SK-N-SH (cell line): ENCODE results near the gene POLN. TPM values are rescaled to one million over a fixed set of nuclear protein-coding genes. Genes with fewer than 3 reads are reported as not detected.

Source experiments
- CTCF ChIA-PET: fragments of 300-600, 350-600 bp; formaldehyde crosslinking; extraction: SDS; loops from one replicate; lab custom pipeline; 2021; lab: Yijun Ruan, JAX
- POLR2A ChIA-PET: fragments of 350-600 bp; sonication (Branson Sonifier 250); formaldehyde crosslinking; extraction: SDS; loops from one replicate; lab custom pipeline; 2020; ENCODE audit warnings: antibody characterized with exemption, inconsistent platforms; lab: Yijun Ruan, JAX
- DNase-seq: peaks from one replicate; pipeline ENCODE4 v3.0.0; 2012
- H2AFZ ChIP-seq: fragments of 200-600 bp; sonication (generic); 2 replicates; pipeline ENCODE4 v1.8.1; 2016; ENCODE audit warnings: antibody characterized with exemption, mild to moderate bottlenecking, low read depth
- H3F3A ChIP-seq: fragments of 200-600 bp; sonication (generic); replicated peaks from 2 replicates; pipeline ENCODE3; 2016; ENCODE audit warnings: antibody characterized with exemption, mild to moderate bottlenecking; ENCODE audit not compliant: insufficient read depth
- H3K27ac ChIP-seq, 2 experiments: fragments of 200-500 bp in 1 of 2; fragments of 200-600 bp in 1 of 2; sonication (Bioruptor generic) in 1 of 2; sonication (generic), shearing (Covaris generic) in 1 of 2; 2 replicates each; pipeline versions ENCODE4 v1.5.1 to v1.6.1; 2014 to 2016; ENCODE audit warnings: low read depth in 2 of 2, inconsistent platforms in 1 of 2, low read length in 1 of 2, mild to moderate bottlenecking in 1 of 2, mixed read lengths in 1 of 2
- H3K27me3 ChIP-seq: fragments of 200-600 bp; sonication (generic), shearing (Covaris generic); 2 replicates; pipeline ENCODE4 v1.6.1; 2016; ENCODE audit warnings: mixed run types; ENCODE audit not compliant: insufficient read depth
- H3K36me3 ChIP-seq, 2 experiments: fragments of 200-500 bp in 1 of 2; fragments of 200-600 bp in 1 of 2; sonication (Bioruptor generic) in 1 of 2; sonication (generic) in 1 of 2; replicated peaks in 1 of 2; 2 replicates each; pipeline versions ENCODE3 to v1.5.1; 2014 to 2016; ENCODE audit warnings: low read length in 1 of 2, mild to moderate bottlenecking in 1 of 2; ENCODE audit not compliant: insufficient read depth in 2 of 2, control insufficient read depth in 1 of 2
- H3K4me1 ChIP-seq, 2 experiments: fragments of 200-500 bp in 1 of 2; fragments of 200-600 bp in 1 of 2; sonication (Bioruptor generic) in 1 of 2; sonication (generic), shearing (Covaris generic) in 1 of 2; 2 replicates each; pipeline versions ENCODE4 v1.5.1 to v1.6.1; 2014 to 2016; ENCODE audit warnings: low read depth in 1 of 2, low read length in 1 of 2, mixed run types in 1 of 2; ENCODE audit not compliant: insufficient read depth in 2 of 2, control insufficient read depth in 1 of 2
- H3K4me2 ChIP-seq: fragments of 200-600 bp; sonication (generic), shearing (Covaris generic); 2 replicates; pipeline ENCODE4 v1.6.1; 2017; ENCODE audit warnings: mixed run types
- H3K4me3 ChIP-seq, 2 experiments: fragments of 200-500 bp in 1 of 2; fragments of 200-600 bp in 1 of 2; sonication (Bioruptor generic) in 1 of 2; sonication (generic), shearing (Covaris generic) in 1 of 2; 2 replicates each; pipeline versions ENCODE4 v1.5.1 to v1.8.1; 2014 to 2016; ENCODE audit warnings: low read depth in 2 of 2, inconsistent platforms in 1 of 2, low read length in 1 of 2, mild to moderate bottlenecking in 1 of 2, mixed read lengths in 1 of 2, moderate library complexity in 1 of 2
- H3K79me2 ChIP-seq: fragments of 200-600 bp; sonication (generic); 2 replicates; pipeline ENCODE4 v1.8.1; 2017; ENCODE audit warnings: mild to moderate bottlenecking; ENCODE audit not compliant: insufficient read depth
- H3K9ac ChIP-seq: fragments of 200-600 bp; sonication (generic); 2 replicates; pipeline ENCODE4 v1.6.1; 2017; ENCODE audit warnings: mixed run types
- H3K9me2 ChIP-seq: fragments of 200-600 bp; sonication (generic); 2 replicates; pipeline ENCODE4 v1.6.1; 2017; ENCODE audit warnings: mixed run types
- H3K9me3 ChIP-seq: fragments of 200-600 bp; sonication (generic); 2 replicates; pipeline ENCODE4 v1.6.1; 2017; ENCODE audit warnings: mixed run types, mild to moderate bottlenecking, moderate library complexity
- H4K20me1 ChIP-seq: fragments of 200-600 bp; sonication (generic); 2 replicates; pipeline ENCODE4 v1.6.1; 2017; ENCODE audit warnings: mild to moderate bottlenecking, mixed run types; ENCODE audit not compliant: insufficient read depth
- MEF2A ChIP-seq: IDR thresholded peaks from 2 replicates; pipeline ENCODE4 v1.4.0; 2012; ENCODE audit warnings: low read depth, borderline replicate concordance
- NFIC ChIP-seq: IDR thresholded peaks from 2 replicates; pipeline ENCODE4 v1.4.0; 2012; ENCODE audit warnings: borderline replicate concordance
- RAD21 ChIP-seq: IDR thresholded peaks from 2 replicates; pipeline ENCODE4 v1.6.1; 2012; ENCODE audit warnings: mild to moderate bottlenecking, low read length
- RCOR1 ChIP-seq: fragments of 150-350 bp; IDR thresholded peaks from 2 replicates; pipeline ENCODE4 v1.6.1; 2017; ENCODE audit warnings: antibody characterized with exemption, low read length
- SIN3A ChIP-seq: IDR thresholded peaks from 2 replicates; pipeline ENCODE4 v1.6.1; 2012; ENCODE audit warnings: low read depth, mild to moderate bottlenecking, low read length, moderate library complexity, borderline replicate concordance
- SMC3 ChIP-seq: IDR thresholded peaks from 2 replicates; pipeline ENCODE4 v1.6.1; 2012; ENCODE audit warnings: low read depth, low read length, improper control_type of control experiment
- WGBS: methylation state at CpG from one replicate; pipeline ENCODE4 v1.1.6; 2017; ENCODE audit warnings: low lambda C conversion rate; 5-methylcytosine and 5-hydroxymethylcytosine counted together
- polyA plus RNA-seq, 3 experiments: library from polyadenylated mRNA; depleted of rRNA; stranded (reverse); fragments of >200 nt; gene quantifications; 2 replicates each; pipeline ENCODE4 v1.2.3, GENCODE V29; 2012
- TF ChIP-seq, protein P1 (sequence below): fragments of 200-600 bp; sonication (generic); IDR thresholded peaks from 2 replicates; pipeline ENCODE4 v1.6.1; 2017; ENCODE audit warnings: antibody characterized with exemption, mild to moderate bottlenecking, moderate library complexity

The POLN gene
- polyA plus RNA-seq, 1 of the 3 experiments (the other 2 are of a cell fraction) = 0.67 TPM

DNA sequence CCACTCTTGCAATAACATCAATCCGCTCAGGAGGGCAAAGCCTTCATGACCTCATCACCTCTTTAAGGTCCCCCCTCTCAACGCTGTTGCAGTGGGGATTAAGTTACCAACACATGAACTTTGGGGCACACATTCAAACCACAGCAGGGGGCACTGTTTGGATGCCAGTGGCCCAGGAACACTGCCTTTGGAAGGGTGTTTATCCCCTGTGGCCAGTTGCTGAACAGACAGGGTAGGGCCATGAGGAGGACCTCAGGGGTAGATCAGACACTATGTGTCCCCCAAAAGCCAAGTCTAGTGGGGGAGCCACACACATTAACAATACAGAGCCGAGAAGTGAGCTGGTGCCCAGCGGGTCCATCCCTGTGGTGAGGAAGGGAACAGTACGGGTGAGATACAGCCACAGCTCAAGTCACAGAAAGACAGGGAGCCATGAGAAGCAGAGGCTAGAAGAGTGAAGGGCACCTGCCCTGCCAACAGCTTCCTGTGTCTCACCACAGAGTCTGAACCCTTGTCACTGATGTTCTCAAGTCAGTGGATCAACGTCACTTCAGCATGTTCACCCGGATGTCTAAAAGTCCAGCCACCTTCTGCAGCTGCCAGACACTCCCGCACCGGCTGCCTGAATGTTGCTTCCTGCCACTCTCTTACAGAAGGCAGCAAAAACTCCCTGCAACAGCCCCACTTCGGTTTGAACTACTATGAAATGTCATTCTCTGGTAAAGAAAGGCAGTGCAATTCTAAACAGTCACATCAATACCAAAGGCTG is 39.8 kb upstream of the POLN start:
- Histone ChIP-seq H3K4me3 (no peak overlapping the region), H3K36me3 (no peaks in the 10 kb centered on the region), H3K4me1 (peaks cover 0 to 12% of the 10 kb centered on the region in 2 experiments; a peak in 1 of 4 replicates), H4K20me1 (no peaks in the 10 kb centered on the region), H3K9me3 (no peaks in the 10 kb centered on the region), H3K9me2 (no peaks in the 10 kb centered on the region), H3F3A (no peaks in the 10 kb centered on the region), H3K9ac (no peak overlapping the region), H3K79me2 (no peaks in the 10 kb centered on the region), H3K4me2 (no peak overlapping the region), H3K27ac (no peak overlapping the region), H3K27me3 (no peaks in the 10 kb centered on the region), H2AFZ (no peak overlapping the region)
- ChIA-PET POLR2A (no interaction called here), CTCF (interaction anchor here (1.1 kb wide), 1 partner anchor 62 kb away, joined by 3 read pairs; no protein-coding TSS in a partner anchor)
- 79% methylated on average over 10 of the region's 10 CpGs for WGBS
- TF ChIP-seq RAD21 (peak; percentile 32; the same call in 1 of the 2 replicates), SMC3 (peak; percentile 12; the same call in 1 of the 2 replicates), RCOR1 (no peak)
- DNase-seq = no peak

DNA sequence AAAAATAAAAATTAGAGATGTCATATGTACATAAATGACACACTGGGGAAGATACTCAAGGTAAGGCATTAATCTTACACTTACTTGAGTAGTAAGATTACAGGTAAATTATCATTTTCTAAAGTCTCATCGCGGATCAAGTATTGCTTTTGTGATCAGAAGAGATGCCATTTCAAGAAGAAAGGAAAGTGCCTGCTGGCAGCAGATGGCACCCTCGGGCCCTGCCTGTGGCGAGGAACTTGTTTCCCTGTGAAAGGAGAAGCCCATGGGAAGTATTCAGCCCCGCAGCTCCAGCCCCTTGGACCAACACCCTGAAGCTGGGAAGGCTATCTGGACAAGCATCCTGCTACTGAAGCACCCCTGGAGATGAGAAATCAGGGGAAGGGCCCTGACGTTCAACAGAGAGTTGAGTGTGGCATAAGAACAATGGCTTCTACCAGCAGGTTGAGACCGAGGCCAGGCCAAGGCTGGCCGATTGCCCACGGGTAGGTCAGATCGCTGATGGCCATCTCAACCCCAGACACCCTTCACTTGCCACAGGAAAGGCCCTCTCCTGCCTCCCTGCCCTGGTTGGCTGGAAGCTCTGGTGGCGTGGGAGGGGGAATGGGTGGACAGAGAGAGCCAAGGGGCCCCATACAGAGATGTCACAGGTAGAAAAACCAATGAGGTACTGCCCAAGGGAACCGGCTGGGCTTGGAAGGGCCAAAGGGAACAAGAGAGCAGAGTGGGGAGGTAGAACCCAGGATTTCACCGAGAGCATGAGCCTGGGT is 38.8 kb upstream of the POLN start:
- no peak for DNase-seq
- 85% methylated on average over 12 of the region's 13 CpGs for WGBS

More for the DNA sequence above, 38.8 kb upstream of the POLN start:
- Histone ChIP-seq H3K9me2 (no peaks in the 10 kb centered on the region), H3F3A (no peaks in the 10 kb centered on the region), H3K9ac (no peak overlapping the region), H3K4me1 (peaks cover 0 to 9% of the 10 kb centered on the region in 2 experiments; a peak in 1 of 4 replicates), H4K20me1 (no peaks in the 10 kb centered on the region), H3K9me3 (no peaks in the 10 kb centered on the region), H3K27ac (no peak overlapping the region)
- ChIA-PET POLR2A (no interaction called here), CTCF (no interaction called here)
- no peak for TF ChIP-seq NFIC
- TF ChIP-seq, protein P1, sequence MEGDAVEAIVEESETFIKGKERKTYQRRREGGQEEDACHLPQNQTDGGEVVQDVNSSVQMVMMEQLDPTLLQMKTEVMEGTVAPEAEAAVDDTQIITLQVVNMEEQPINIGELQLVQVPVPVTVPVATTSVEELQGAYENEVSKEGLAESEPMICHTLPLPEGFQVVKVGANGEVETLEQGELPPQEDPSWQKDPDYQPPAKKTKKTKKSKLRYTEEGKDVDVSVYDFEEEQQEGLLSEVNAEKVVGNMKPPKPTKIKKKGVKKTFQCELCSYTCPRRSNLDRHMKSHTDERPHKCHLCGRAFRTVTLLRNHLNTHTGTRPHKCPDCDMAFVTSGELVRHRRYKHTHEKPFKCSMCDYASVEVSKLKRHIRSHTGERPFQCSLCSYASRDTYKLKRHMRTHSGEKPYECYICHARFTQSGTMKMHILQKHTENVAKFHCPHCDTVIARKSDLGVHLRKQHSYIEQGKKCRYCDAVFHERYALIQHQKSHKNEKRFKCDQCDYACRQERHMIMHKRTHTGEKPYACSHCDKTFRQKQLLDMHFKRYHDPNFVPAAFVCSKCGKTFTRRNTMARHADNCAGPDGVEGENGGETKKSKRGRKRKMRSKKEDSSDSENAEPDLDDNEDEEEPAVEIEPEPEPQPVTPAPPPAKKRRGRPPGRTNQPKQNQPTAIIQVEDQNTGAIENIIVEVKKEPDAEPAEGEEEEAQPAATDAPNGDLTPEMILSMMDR = peak; percentile 25
- no peak for TF ChIP-seq MEF2A
- no peak for TF ChIP-seq SIN3A
- TF ChIP-seq SMC3 = 0 out of 2 replicates have a peak, but pooled peaks have one; percentile 19
- TF ChIP-seq RAD21 = peak; percentile 39
- TF ChIP-seq, all 33 proteins: peak for 3
- Histone ChIP-seq H2AFZ (no peak overlapping the region), H3K79me2 (no peaks in the 10 kb centered on the region), H3K36me3 (no peaks in the 10 kb centered on the region), H3K4me2 (no peak overlapping the region), H3K27me3 (no peaks in the 10 kb centered on the region), H3K4me3 (no peak overlapping the region)
